GM18526 (cell line): ENCODE results near the gene TIPIN.

Experiments used
- POLR2A ChIP-seq: IDR thresholded peaks from 3 replicates; pipeline ENCODE4 v1.6.1; 2011; ENCODE audit not compliant: insufficient read length; ENCODE audit errors: extremely low read depth

TIPIN gene, protein sequence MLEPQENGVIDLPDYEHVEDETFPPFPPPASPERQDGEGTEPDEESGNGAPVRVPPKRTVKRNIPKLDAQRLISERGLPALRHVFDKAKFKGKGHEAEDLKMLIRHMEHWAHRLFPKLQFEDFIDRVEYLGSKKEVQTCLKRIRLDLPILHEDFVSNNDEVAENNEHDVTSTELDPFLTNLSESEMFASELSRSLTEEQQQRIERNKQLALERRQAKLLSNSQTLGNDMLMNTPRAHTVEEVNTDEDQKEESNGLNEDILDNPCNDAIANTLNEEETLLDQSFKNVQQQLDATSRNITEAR

GRCh38 chr15:66356359-66357236 lies at the start of gene TIPIN:
TSS of gene TIPIN (minus strand) at chr15:66356685. CDS start at chr15:66352947, 3,738 bp downstream.
- TF ChIP-seq POLR2A = peak; percentile 87

- TF ChIP-seq POLR2A = no peak
These were observed 49.1 kb upstream of the TIPIN start for GRCh38 chr15:66405615-66406014.

GRCh38 chr15:66405007-66405406 lies 48.5 kb upstream of the TIPIN start:
- TF ChIP-seq POLR2A = no peak

GRCh38 chr15:66404532-66404931 lies 48.0 kb upstream of the TIPIN start:
- no peak for TF ChIP-seq POLR2A

DNA sequence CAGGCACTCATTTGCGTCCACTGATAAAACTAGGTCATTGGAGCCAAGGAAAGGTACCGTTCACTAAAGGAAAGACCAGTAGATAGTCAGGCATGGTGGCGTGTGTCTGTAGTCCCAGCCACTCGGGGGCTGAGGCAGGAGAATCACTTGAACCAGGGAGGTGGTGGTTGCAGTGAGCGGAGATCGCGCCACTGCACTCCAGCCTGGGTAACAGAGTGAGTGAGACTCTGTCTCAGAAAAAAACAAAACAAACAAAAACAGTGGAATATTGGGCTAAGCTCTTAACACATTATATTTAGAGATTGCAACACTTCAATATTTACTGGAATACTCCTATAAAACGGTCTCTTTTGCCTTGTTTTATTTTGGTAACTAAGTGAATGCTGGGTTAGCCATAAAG lies 47.6 kb upstream of the TIPIN start:
- no peak for TF ChIP-seq POLR2A

GRCh38 chr15:66403323-66403722 lies 46.8 kb upstream of the TIPIN start:
- no peak for TF ChIP-seq POLR2A

GRCh38 chr15:66402761-66403284 lies 46.3 kb upstream of the TIPIN start:
- no peak for TF ChIP-seq POLR2A

DNA sequence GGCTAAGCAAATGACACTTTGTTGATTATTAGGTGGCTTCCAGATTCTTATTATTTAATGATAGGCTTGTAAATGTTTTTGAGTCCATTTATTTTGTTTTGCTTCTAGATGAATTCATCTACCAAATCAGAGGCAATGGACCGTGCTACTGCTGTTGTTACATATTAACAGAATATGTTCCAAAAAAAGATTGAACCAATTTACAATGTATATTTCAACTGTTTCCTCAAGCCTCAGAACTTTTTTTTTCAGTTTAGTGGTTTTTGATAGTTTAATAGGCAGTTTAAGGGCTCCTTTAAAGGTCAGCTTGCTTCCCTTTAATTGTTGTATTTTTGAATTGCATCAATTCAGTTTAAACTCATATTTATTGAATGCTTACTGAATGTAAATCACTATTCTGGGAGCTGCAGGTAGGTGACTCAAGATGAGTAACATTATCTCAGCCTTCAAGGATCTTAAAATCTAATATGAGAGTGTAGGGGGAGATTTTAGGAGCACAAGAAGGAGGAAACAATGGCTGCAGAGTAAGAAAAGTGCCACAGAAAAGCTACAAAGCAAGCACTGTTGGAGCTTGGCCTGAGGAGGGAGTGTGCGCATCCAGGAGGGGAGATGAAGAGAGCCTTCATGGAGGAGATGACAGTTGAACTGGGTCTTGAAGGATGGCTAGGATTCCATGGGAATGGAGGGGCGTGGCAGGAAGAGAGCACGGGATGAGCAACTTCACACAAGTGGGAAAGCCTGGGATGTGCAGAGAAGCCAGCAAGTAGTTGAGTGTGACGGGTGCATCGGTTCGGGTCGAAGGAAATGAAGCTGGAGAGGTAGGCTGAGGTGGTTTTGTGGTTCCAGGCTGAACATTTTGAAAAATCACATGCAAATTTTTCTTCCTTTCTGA lies 44.9 kb upstream of the TIPIN start:
- TF ChIP-seq POLR2A = no peak

GRCh38 chr15:66400351-66400774 lies 43.9 kb upstream of the TIPIN start:
- no peak for TF ChIP-seq POLR2A

DNA sequence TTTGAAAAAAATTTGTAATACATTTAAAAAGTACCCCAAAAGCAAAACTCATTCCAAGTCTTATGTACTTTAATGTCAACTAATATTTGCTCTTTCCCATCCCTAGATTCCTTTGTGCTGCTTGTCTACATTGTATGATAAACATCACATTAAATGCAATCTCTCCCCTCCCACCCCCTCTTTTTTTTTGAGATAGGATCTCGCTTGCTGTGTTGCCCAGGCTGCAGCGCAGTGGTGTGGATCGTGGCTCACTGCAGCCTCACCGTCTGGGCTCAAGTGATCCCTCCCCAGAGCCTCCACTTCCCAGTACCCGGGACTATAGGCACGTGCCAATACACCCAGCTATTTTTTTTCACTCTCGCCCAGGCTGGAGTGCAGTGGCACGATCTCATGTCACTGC lies 42.8 kb upstream of the TIPIN start:
- TF ChIP-seq POLR2A = no peak

GRCh38 chr15:66394915-66395314 lies 38.4 kb upstream of the TIPIN start:
- TF ChIP-seq POLR2A = no peak

- TF ChIP-seq POLR2A = no peak
These were observed 38.0 kb upstream of the TIPIN start for GRCh38 chr15:66394472-66394871.

DNA sequence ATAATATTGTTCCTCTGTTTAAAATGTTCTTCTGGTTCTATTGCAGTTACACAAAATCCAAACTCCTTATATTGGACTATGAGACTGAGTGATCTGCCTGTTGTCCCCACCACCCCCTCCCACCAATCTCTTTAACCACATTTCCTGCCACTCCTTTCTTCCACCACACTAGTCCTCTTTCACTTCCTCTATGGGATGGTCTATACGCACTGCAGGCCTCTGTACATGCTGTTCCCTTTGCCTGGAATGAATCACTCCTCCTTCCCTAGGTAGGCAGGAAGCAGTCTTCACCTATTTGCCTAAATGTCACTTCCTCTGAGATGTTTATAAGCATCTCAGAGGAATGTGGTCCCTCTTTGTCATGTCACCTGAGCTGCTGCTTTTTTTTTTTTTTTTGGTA lies 34.2 kb upstream of the TIPIN start:
- no peak for TF ChIP-seq POLR2A

DNA sequence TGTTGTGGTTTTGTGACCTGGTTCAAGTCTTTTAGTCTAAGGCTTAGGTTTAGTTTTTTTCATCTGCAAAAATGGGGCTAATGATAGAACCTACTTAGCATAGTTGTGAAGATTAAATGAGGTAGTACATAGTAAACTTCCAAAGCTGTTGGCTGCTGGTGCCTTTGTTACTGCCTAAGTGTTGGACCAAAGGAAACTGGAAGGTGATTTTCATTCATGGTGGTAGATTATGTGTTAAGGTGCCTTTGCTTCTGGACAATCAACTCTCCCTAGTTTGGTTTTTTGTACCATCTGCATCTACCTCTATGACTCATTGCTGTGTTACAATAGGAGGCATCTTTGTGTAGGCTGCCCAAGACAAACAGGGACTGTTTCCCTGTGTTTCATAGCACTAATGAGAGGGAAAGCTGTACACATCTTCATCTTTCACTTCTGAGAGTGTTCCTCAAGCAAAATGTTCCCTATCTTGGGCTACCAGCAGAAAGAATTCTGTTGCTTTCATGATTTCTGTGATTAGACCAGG lies 33.4 kb upstream of the TIPIN start:
- TF ChIP-seq POLR2A = no peak
